H1 (cell line): ENCODE measurements around the gene PPP1R15B. TPM values are rescaled to one million over a fixed set of nuclear protein-coding genes. Genes with fewer than 3 reads are reported as not detected.

Experiments used
- CTCF ChIA-PET: fragments of 300-600 bp; sonication (Branson Sonifier 250); formaldehyde crosslinking; loops from one replicate; lab custom pipeline; 2021; ENCODE audit not compliant: partially characterized antibody; lab: Charles Lee
- POLR2A ChIA-PET: fragments of 300-600 bp; sonication (Branson Sonifier 250); formaldehyde crosslinking; loops from one replicate; lab custom pipeline; 2021; ENCODE audit warnings: inconsistent platforms; ENCODE audit not compliant: partially characterized antibody; lab: Charles Lee
- DNase-seq, 2 experiments: peaks; one replicate each; pipeline versions ENCODE4 v3.0.0 to v3.0.0-alpha.2; 2010 to 2022; ENCODE audit warnings: low spot score in 2 of 2, low read depth in 1 of 2, mixed read lengths in 1 of 2
- FAIRE-seq: peaks from 2 replicates; lab custom pipeline; 2011; peaks lifted over from hg19 to GRCh38; lab: Jason Lieb, UNC
- H2AFZ ChIP-seq: 2 replicates; pipeline ENCODE4 v1.8.1; 2012; ENCODE audit warnings: low read length, inconsistent platforms
- H2AK5ac ChIP-seq: 2 replicates; pipeline ENCODE4 v1.6.1; 2013; ENCODE audit warnings: low read depth, low read length
- H2BK120ac ChIP-seq: replicated peaks from 2 replicates; pipeline ENCODE3; 2013; ENCODE audit warnings: low read depth, low read length, inconsistent platforms
- H2BK12ac ChIP-seq: 2 replicates; pipeline ENCODE4 v1.6.1; 2013; ENCODE audit warnings: low read depth, low read length
- H2BK15ac ChIP-seq: 2 replicates; pipeline ENCODE4 v1.6.1; 2013; ENCODE audit warnings: low read length
- H2BK20ac ChIP-seq: 2 replicates; pipeline ENCODE4 v1.6.1; 2013; ENCODE audit warnings: low read length
- H2BK5ac ChIP-seq: 2 replicates; pipeline ENCODE4 v1.6.1; 2013; ENCODE audit warnings: low read depth, low read length
- H3K14ac ChIP-seq: 2 replicates; pipeline ENCODE4 v1.6.1; 2013; ENCODE audit warnings: inconsistent platforms; ENCODE audit not compliant: insufficient read length
- H3K18ac ChIP-seq: 2 replicates; pipeline ENCODE4 v1.6.1; 2013; ENCODE audit warnings: low read length; ENCODE audit errors: extremely low read depth
- H3K23ac ChIP-seq: 2 replicates; pipeline ENCODE4 v1.6.1; 2013; ENCODE audit warnings: inconsistent platforms; ENCODE audit not compliant: insufficient read length
- H3K23me2 ChIP-seq: 2 replicates; pipeline ENCODE4 v1.6.1; 2013; ENCODE audit warnings: low read depth, low read length
- H3K27ac ChIP-seq: 2 replicates; pipeline ENCODE4 v1.6.1; 2011; ENCODE audit warnings: low read depth, low read length, inconsistent platforms
- H3K27me3 ChIP-seq, 4 experiments: replicated peaks in 1 of 4; 1 replicate in 1 of 4; 2 replicates in 3 of 4; pipeline versions ENCODE4 v1.6.1 to v1.8.1; 2011 to 2013; ENCODE audit warnings: low read length in 3 of 4, mild to moderate bottlenecking in 3 of 4, inconsistent platforms in 2 of 4, mixed read lengths in 2 of 4, moderate library complexity in 1 of 4; ENCODE audit not compliant: control insufficient read depth in 3 of 4, insufficient read depth in 3 of 4; ENCODE audit errors: extremely low read depth in 1 of 4
- H3K36me3 ChIP-seq, 4 experiments: 2 replicates each; pipeline versions ENCODE4 v1.6.1 to v1.8.1; 2011 to 2013; ENCODE audit warnings: mild to moderate bottlenecking in 4 of 4, low read length in 3 of 4, moderate library complexity in 2 of 4, control low read depth in 1 of 4, inconsistent platforms in 1 of 4; ENCODE audit not compliant: insufficient read depth in 4 of 4, control insufficient read depth in 2 of 4
- H3K4ac ChIP-seq: replicated peaks from 2 replicates; pipeline ENCODE3; 2013; ENCODE audit warnings: low read length, low read depth, mixed read lengths, inconsistent platforms; ENCODE audit not compliant: insufficient read length
- H3K4me1 ChIP-seq, 4 experiments: replicated peaks in 1 of 4; 1 replicate in 1 of 4; 2 replicates in 3 of 4; pipeline versions ENCODE4 v1.6.1 to v1.8.1; 2011 to 2013; ENCODE audit warnings: low read length in 3 of 4, inconsistent platforms in 2 of 4, mixed read lengths in 1 of 4; ENCODE audit not compliant: insufficient read depth in 4 of 4, control insufficient read depth in 3 of 4
- H3K4me2 ChIP-seq, 2 experiments: 2 replicates each; pipeline versions ENCODE4 v1.6.1 to v1.8.1; 2011 to 2013; ENCODE audit warnings: low read depth in 2 of 2, low read length in 2 of 2, control low read depth in 1 of 2, inconsistent platforms in 1 of 2, mild to moderate bottlenecking in 1 of 2; ENCODE audit not compliant: insufficient read depth in 1 of 2
- H3K4me3 ChIP-seq, 4 experiments: fragments of 200-600, 300-600 bp in 1 of 4; sonication (generic), shearing (Covaris generic), sonication (Bioruptor Twin) in 1 of 4; 2 replicates each; pipeline versions ENCODE4 v1.5.1 to v1.8.1; 2011 to 2016; ENCODE audit warnings: low read length in 4 of 4, low read depth in 3 of 4, control low read depth in 2 of 4, inconsistent platforms in 2 of 4, mild to moderate bottlenecking in 2 of 4, mixed read lengths in 1 of 4, moderate library complexity in 1 of 4; ENCODE audit not compliant: insufficient read depth in 2 of 4; ENCODE audit errors: extremely low read depth in 1 of 4
- H3K56ac ChIP-seq: replicated peaks from 2 replicates; pipeline ENCODE3; 2013; ENCODE audit warnings: low read depth, mild to moderate bottlenecking, mixed read lengths, low read length, inconsistent platforms; ENCODE audit not compliant: insufficient read length
- H3K79me1 ChIP-seq: 2 replicates; pipeline ENCODE4 v1.6.1; 2013; ENCODE audit warnings: low read depth, low read length, control low read depth
- H3K79me2 ChIP-seq, 2 experiments: 2 replicates each; pipeline versions ENCODE4 v1.6.1 to v1.8.1; 2012 to 2013; ENCODE audit warnings: low read length in 2 of 2, mild to moderate bottlenecking in 2 of 2, inconsistent platforms in 1 of 2; ENCODE audit not compliant: insufficient read depth in 2 of 2, control insufficient read depth in 1 of 2
- H3K9ac ChIP-seq, 4 experiments: replicated peaks in 1 of 4; 1 replicate in 1 of 4; 2 replicates in 3 of 4; pipeline versions ENCODE4 v1.6.1 to v1.8.1; 2011 to 2013; ENCODE audit warnings: low read depth in 3 of 4, low read length in 3 of 4, control low read depth in 2 of 4, mild to moderate bottlenecking in 2 of 4, moderate library complexity in 2 of 4, inconsistent platforms in 1 of 4; ENCODE audit errors: extremely low read depth in 1 of 4
- H3K9me3 ChIP-seq, 2 experiments: 2 replicates each; pipeline versions ENCODE4 v1.6.1 to v1.8.1; 2012 to 2013; ENCODE audit warnings: mild to moderate bottlenecking in 2 of 2, moderate library complexity in 2 of 2, control low read depth in 1 of 2, inconsistent platforms in 1 of 2, low read depth in 1 of 2, low read length in 1 of 2, mixed read lengths in 1 of 2; ENCODE audit not compliant: insufficient read depth in 2 of 2
- H4K20me1 ChIP-seq, 2 experiments: replicated peaks in 1 of 2; 2 replicates each; pipeline versions ENCODE3 to v1.8.1; 2011 to 2013; ENCODE audit warnings: inconsistent platforms in 2 of 2, low read length in 2 of 2, mild to moderate bottlenecking in 1 of 2; ENCODE audit not compliant: insufficient read depth in 2 of 2, control insufficient read depth in 1 of 2
- H4K5ac ChIP-seq: 2 replicates; pipeline ENCODE4 v1.6.1; 2013; ENCODE audit warnings: low read length, low read depth, mixed read lengths, inconsistent platforms; ENCODE audit not compliant: insufficient read length
- H4K8ac ChIP-seq: 2 replicates; pipeline ENCODE4 v1.8.0; 2013; ENCODE audit warnings: mild to moderate bottlenecking, moderate library complexity, low read length, inconsistent platforms; ENCODE audit not compliant: insufficient read depth; ENCODE audit errors: extremely low read depth
- H4K91ac ChIP-seq: replicated peaks from 2 replicates; pipeline ENCODE3; 2013; ENCODE audit warnings: low read length, mixed read lengths, inconsistent platforms; ENCODE audit not compliant: insufficient read length
- RAD21 ChIP-seq, 2 experiments: IDR thresholded peaks in 1 of 2; conservative IDR thresholded peaks in 1 of 2; 2 replicates each; pipeline ENCODE4 v1.6.1; 2011; ENCODE audit warnings: low read depth in 2 of 2, low read length in 2 of 2, improper control_type of control experiment in 1 of 2, inconsistent platforms in 1 of 2, mild to moderate bottlenecking in 1 of 2, moderate library complexity in 1 of 2
- TAF1 ChIP-seq: IDR thresholded peaks from 2 replicates; pipeline ENCODE4 v1.6.1; 2011; ENCODE audit warnings: mild to moderate bottlenecking, low read depth, low read length
- WGBS, 2 experiments: shearing (Covaris generic) in 1 of 2; methylation state at CpG; one replicate each; pipeline versions ENCODE4 v1.1.6 to v1.1.7; 2013 to 2015; ENCODE audit warnings: low lambda C conversion rate in 2 of 2, mixed read lengths in 2 of 2, inconsistent platforms in 1 of 2, low coverage in 1 of 2, missing lambda C conversion rate in 1 of 2; ENCODE audit not compliant: insufficient replicate concordance in 2 of 2, insufficient coverage in 1 of 2, insufficient read length in 1 of 2; ENCODE audit errors: extremely low coverage in 1 of 2, missing lambda C conversion rate in 1 of 2; 5-methylcytosine and 5-hydroxymethylcytosine counted together
- polyA plus RNA-seq, 7 experiments: library from polyadenylated mRNA; depleted of rRNA in 3 of 7; stranded (reverse) in 5 of 7; unstranded in 2 of 7; fragments of >200 nt in 5 of 7; fragments of 200-250 nt in 2 of 7; gene quantifications; 1 replicate in 5 of 7; 2 replicates in 1 of 7; 4 replicates in 1 of 7; pipeline versions ENCODE4 v1.2.1 to v1.2.3, GENCODE V29; 2011 to 2013; ENCODE audit warnings: missing spikeins in 2 of 7, mixed read lengths in 2 of 7
- total RNA-seq: library from RNA; stranded (reverse); fragmentation: NEBNext Ultra II Directional; extraction: Animal tissue kit (Norgen Biotek cat#: 25700); gene quantifications from 2 replicates; pipeline ENCODE4 v1.2.1, GENCODE V29; 2021

Gene PPP1R15B
- total and polyA plus RNA-seq, 2 of the 8 experiments (the other 6 are each of a cell fraction or from before 2014, with no cell fraction given): 14.4 to 72.2 TPM

- Histone ChIP-seq H2AK5ac (no peak overlapping the region), H3K79me2 (no peaks in the 10 kb centered on the region), H3K56ac (no peak overlapping the region), H3K4ac (no peak overlapping the region), H3K4me1 (no peaks in the 10 kb centered on the region), H2BK15ac (no peak overlapping the region), H3K79me1 (no peaks in the 10 kb centered on the region; the same call in 1 of the 2 replicates), H4K8ac (no peak overlapping the region), H2BK12ac (no peak overlapping the region), H3K4me2 (no peak overlapping the region), H4K5ac (no peak overlapping the region), H3K27me3 (no peaks in the 10 kb centered on the region), H3K4me3 (no peak overlapping the region), H3K9me3 (no peaks in the 10 kb centered on the region), H3K36me3 (peaks cover 4 to 23% (median 15%) of the 10 kb centered on the region in 4 experiments; a peak in 7 of 8 replicates), H3K18ac (no peak overlapping the region), H3K14ac (no peak overlapping the region), H4K91ac (no peak overlapping the region), H2BK120ac (no peak overlapping the region), H2BK20ac (no peak overlapping the region), H3K23me2 (no peaks in the 10 kb centered on the region), H3K9ac (no peak overlapping the region), H3K23ac (no peak overlapping the region), H3K27ac (no peak overlapping the region), H4K20me1 (peaks cover 0 to 3% of the 10 kb centered on the region in 2 experiments), H2AFZ (no peak overlapping the region), H2BK5ac (no peak overlapping the region; the same call in 1 of the 2 replicates)
- POLR2A ChIA-PET: interaction anchor here (0.7 to 1.4 kb wide), 5 partner anchors 10 to 67 kb away, joined by 3 to 4 read pairs (median 3); partner anchors contain the start of gene PIK3C2B
- no peak for TF ChIP-seq RAD21 (IDR thresholded peaks at IDR 0.05 in 1 of 2, conservative IDR thresholded peaks at IDR 0.05 in 1 of 2; ENCODE audit: low read depth in 2 of 2, low read length in 2 of 2)
- no peak for TF ChIP-seq TAF1
- 89% methylated on average over 13 of the region's 13 CpGs; no CpG with 5 or more reads in 1 of the 2 experiments for WGBS, 2 experiments
- FAIRE-seq: no peak
- CTCF ChIA-PET: interaction anchor here (0.6 to 47.3 kb wide), 8 partner anchors 6 to 654 kb away, joined by 3 to 2124 read pairs (median 8); partner anchors contain the start of genes MDM4 and PIK3C2B
- DNase-seq: no peak
Observed at GRCh38 chr1:204439621-204440375, 28.2 kb upstream of the PPP1R15B start.
